Ammon's horn (tissue), 1 donor: ENCODE measurements around the gene KCNJ9.
A peak's percentile ranks its signal among the peaks of the same experiment; 100 is the strongest.

ENCODE experiments used
- DNase-seq: peaks from one replicate; pipeline ENCODE4 v3.0.0-alpha.2; 2016; ENCODE audit warnings: low spot score

KCNJ9 gene

GRCh38 chr1:160087118-160087662 lies 5.9 kb downstream of the KCNJ9 start:
- no peak for DNase-seq

GRCh38 chr1:160089883-160090282 lies 8.5 kb downstream of the KCNJ9 start:
- DNase-seq, result no peak

GRCh38 chr1:160090760-160091159 lies 9.4 kb downstream of the KCNJ9 start:
- DNase-seq, result no peak

GRCh38 chr1:160091666-160092223 lies 10.4 kb downstream of the KCNJ9 start:
- DNase-seq, result no peak

- DNase-seq, result peak; percentile 74
These were observed 11.2 kb downstream of the KCNJ9 start for GRCh38 chr1:160092366-160093068.

- no peak for DNase-seq
These were observed 11.7 kb downstream of the KCNJ9 start for GRCh38 chr1:160093069-160093395.

GRCh38 chr1:160093624-160094290 lies 12.4 kb downstream of the KCNJ9 start:
- no peak for DNase-seq

GRCh38 chr1:160094291-160094625 lies 12.9 kb downstream of the KCNJ9 start:
- DNase-seq, result no peak

GRCh38 chr1:160094806-160095205 lies 13.5 kb downstream of the KCNJ9 start:
- no peak for DNase-seq

- peak; percentile 93 for DNase-seq
These were observed 14.2 kb downstream of the KCNJ9 start for GRCh38 chr1:160095382-160096105.

GRCh38 chr1:160096274-160097116 lies 15.2 kb downstream of the KCNJ9 start:
- DNase-seq, result no peak

- peak; percentile 43 for DNase-seq
These were observed 16.0 kb downstream of the KCNJ9 start for GRCh38 chr1:160097151-160097910.

GRCh38 chr1:160097911-160098851 lies 16.8 kb downstream of the KCNJ9 start, which contains the start of gene IGSF8:
Gene IGSF8, minus strand, starts transcription at chr1:160098619. Its CDS starts 147 bp downstream, at chr1:160098472.
- peak; percentile 93 for DNase-seq

GRCh38 chr1:160098852-160099561 lies 17.7 kb downstream of the KCNJ9 start:
- peak; percentile 98 for DNase-seq

GRCh38 chr1:160099716-160100375 lies 18.5 kb downstream of the KCNJ9 start:
- no peak for DNase-seq

GRCh38 chr1:160101037-160101716 lies 19.8 kb downstream of the KCNJ9 start:
- peak; percentile 96 for DNase-seq

GRCh38 chr1:160101717-160102522 lies 20.6 kb downstream of the KCNJ9 start:
- DNase-seq, result peak; percentile 41
